OCI-LY7 (cell line): ENCODE results near the gene PEX11G.

Experiments used
- EZH2phosphoT487 ChIP-seq: fragments of 200-600 bp; sonication (generic); IDR thresholded peaks from 2 replicates; pipeline ENCODE4 v1.6.1; 2018; ENCODE audit warnings: low read depth, borderline replicate concordance, mild to moderate bottlenecking, mixed run types, antibody characterized with exemption, low read length, moderate library complexity, mixed read lengths
- TF ChIP-seq, protein P1 (sequence below): fragments of 200-600 bp; sonication (generic); conservative IDR thresholded peaks from 2 replicates; pipeline ENCODE4 v1.5.1; 2014; ENCODE audit warnings: mild to moderate bottlenecking, antibody characterized with exemption, low read length, moderate library complexity, mixed read lengths

GRCh38 chr19:7504684-7505083 lies 15.8 kb upstream of the PEX11G start:
- TF ChIP-seq, protein P1, sequence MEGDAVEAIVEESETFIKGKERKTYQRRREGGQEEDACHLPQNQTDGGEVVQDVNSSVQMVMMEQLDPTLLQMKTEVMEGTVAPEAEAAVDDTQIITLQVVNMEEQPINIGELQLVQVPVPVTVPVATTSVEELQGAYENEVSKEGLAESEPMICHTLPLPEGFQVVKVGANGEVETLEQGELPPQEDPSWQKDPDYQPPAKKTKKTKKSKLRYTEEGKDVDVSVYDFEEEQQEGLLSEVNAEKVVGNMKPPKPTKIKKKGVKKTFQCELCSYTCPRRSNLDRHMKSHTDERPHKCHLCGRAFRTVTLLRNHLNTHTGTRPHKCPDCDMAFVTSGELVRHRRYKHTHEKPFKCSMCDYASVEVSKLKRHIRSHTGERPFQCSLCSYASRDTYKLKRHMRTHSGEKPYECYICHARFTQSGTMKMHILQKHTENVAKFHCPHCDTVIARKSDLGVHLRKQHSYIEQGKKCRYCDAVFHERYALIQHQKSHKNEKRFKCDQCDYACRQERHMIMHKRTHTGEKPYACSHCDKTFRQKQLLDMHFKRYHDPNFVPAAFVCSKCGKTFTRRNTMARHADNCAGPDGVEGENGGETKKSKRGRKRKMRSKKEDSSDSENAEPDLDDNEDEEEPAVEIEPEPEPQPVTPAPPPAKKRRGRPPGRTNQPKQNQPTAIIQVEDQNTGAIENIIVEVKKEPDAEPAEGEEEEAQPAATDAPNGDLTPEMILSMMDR, result no peak
- TF ChIP-seq EZH2phosphoT487, result no peak
